Karpas-422 (cell line): Measurements from ENCODE around the gene POLA2. TPM values are rescaled to one million over a fixed set of nuclear protein-coding genes. Genes with fewer than 3 reads are reported as not detected.

Experiments used
- DNase-seq: peaks from one replicate; pipeline ENCODE4 v3.0.0-alpha.2; 2015
- H2AFZ ChIP-seq: fragments of 200-600 bp; sonication (generic); 2 replicates; pipeline ENCODE4 v1.6.1; 2014; ENCODE audit warnings: antibody characterized with exemption, low read length, mixed read lengths
- H3K27ac ChIP-seq: fragments of 200-600 bp; sonication (generic); 2 replicates; pipeline ENCODE4 v1.5.1; 2014; ENCODE audit warnings: mild to moderate bottlenecking, low read length, moderate library complexity
- H3K27me3 ChIP-seq: fragments of 200-600 bp; sonication (generic); 2 replicates; pipeline ENCODE4 v1.6.1; 2014; ENCODE audit warnings: low read length, mixed read lengths
- H3K36me3 ChIP-seq: fragments of 200-600 bp; sonication (generic); 2 replicates; pipeline ENCODE4 v1.6.1; 2014; ENCODE audit warnings: low read length, mixed read lengths; ENCODE audit not compliant: insufficient read depth
- H3K4me1 ChIP-seq: fragments of 200-600 bp; sonication (generic); 2 replicates; pipeline ENCODE4 v1.6.1; 2014; ENCODE audit warnings: mild to moderate bottlenecking, low read length, mixed read lengths
- H3K4me2 ChIP-seq: fragments of 200-600 bp; sonication (generic); 2 replicates; pipeline ENCODE4 v1.6.1; 2014; ENCODE audit warnings: low read length, low read depth, mild to moderate bottlenecking; ENCODE audit not compliant: poor library complexity, severe bottlenecking
- H3K4me3 ChIP-seq: fragments of 200-600 bp; sonication (generic); 2 replicates; pipeline ENCODE4 v1.5.1; 2014; ENCODE audit warnings: mild to moderate bottlenecking, antibody characterized with exemption, low read length, mixed read lengths
- H3K79me2 ChIP-seq: fragments of 200-600 bp; sonication (generic); 2 replicates; pipeline ENCODE4 v1.6.1; 2014; ENCODE audit warnings: mild to moderate bottlenecking, low read length, mixed read lengths
- H3K9ac ChIP-seq: fragments of 200-600 bp; sonication (generic); 2 replicates; pipeline ENCODE4 v1.6.0; 2014; ENCODE audit warnings: low read length
- H3K9me2 ChIP-seq: fragments of 200-600 bp; sonication (generic), shearing (Covaris generic); replicated peaks from 2 replicates; pipeline ENCODE4 v1.6.0; 2014; ENCODE audit warnings: mild to moderate bottlenecking, low read length, moderate library complexity; ENCODE audit not compliant: insufficient read depth
- H3K9me3 ChIP-seq: fragments of 300-700, 200-600 bp; sonication (generic); 2 replicates; pipeline ENCODE4 v1.6.1; 2014; ENCODE audit warnings: low read length, mixed read lengths
- H4K20me1 ChIP-seq: fragments of 200-600 bp; sonication (generic); 2 replicates; pipeline ENCODE4 v1.6.1; 2014; ENCODE audit warnings: mild to moderate bottlenecking, antibody characterized with exemption, low read length, low read depth; ENCODE audit not compliant: insufficient read depth
- total RNA-seq: library from RNA; depleted of rRNA; stranded (reverse); fragments of >200 nt; shearing (Covaris generic); gene quantifications from 2 replicates; pipeline ENCODE4 v1.2.3, GENCODE V29; 2014; ENCODE audit warnings: low replicate concordance

The POLA2 gene
- total RNA-seq, 1 experiment from 2014 or later: 19.0 TPM

DNA sequence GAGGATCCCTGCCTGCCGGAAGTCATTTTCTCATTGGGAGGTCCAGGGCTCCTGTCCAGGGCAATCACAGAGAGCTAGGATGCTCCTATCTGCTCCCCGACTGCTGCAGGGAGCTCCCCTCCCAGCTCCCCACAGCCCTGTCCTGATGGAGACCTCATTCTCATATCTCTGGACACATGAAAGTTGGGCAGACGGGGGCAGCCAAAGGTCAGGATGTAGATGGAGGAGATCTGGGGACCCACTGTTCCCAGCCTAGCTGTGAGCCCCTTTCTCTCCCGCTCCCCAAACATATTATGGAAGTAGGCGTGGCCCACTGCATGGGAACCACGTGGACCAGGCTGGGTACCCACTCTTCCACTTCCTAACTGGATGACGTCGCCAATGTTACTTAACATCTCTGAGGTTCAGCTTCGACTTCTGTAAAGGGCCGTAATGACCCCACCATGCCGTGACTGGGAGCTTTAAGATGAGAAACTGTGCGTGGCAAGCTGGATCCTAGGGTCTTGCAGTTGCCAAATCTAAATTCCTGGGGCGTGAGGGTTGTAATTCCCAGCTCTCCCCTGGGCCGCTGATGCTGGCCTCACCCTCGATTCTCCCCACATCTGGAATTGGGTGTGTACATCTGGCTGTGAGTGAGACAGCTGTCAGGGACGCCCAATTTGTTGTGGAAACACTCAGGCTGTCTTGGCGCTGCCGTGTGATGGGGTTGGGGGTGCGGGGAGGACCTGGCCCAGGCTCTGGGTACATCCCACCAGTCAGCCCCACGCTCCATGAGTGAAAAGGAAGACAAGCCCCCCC is 54.7 kb downstream of the POLA2 start:
- Histone ChIP-seq H3K27me3 (no peaks in the 10 kb centered on the region), H3K4me3 (peak overlapping the region; percentile 74; the same call in 1 of the 2 replicates), H2AFZ (no peak overlapping the region), H3K9me2 (no peaks in the 10 kb centered on the region), H3K4me2 (peak overlapping the region; percentile 87), H4K20me1 (peaks cover 10% of the 10 kb centered on the region), H3K4me1 (peaks cover 34% of the 10 kb centered on the region), H3K27ac (no peak overlapping the region), H3K9ac (no peak overlapping the region), H3K36me3 (no peaks in the 10 kb centered on the region), H3K9me3 (no peaks in the 10 kb centered on the region), H3K79me2 (no peaks in the 10 kb centered on the region)
- peak; percentile 42 for DNase-seq

DNA sequence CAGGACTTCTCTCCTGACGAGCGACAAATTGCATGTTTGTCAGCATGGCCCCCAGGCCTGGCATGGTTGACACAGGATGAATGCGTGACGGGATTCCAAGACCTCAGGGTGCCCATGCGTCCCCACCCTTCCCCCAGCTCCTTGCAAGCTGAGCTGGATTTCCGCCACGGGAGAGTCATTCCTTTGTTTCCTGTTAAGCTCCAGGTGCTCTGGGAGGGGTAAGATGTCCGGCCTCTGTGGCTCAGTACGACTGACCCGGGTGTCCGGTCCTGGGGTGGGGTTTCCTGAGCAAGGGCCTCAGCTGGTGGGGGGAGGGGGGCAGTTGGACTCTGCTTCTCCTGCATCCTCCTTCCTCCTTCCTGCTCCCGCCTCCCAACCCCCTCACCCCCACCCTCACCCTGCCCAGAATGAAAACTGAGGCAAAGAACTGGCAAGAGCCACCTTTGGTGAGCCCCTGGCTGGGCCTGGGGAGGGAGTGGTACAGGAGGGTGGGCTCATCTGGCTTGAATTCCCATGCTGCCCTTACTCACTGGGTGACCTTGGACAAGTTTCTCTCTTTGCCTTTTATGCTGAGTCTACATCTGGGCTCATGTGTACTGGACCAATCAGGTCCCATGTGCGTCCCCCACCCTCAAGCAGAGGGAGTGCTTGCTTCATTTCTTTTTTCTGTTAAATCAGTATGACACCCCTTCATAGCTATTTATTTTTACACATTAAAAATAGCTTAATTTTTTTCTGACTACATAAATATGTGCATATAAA is 55.4 kb downstream of the POLA2 start:
- Histone ChIP-seq H3K9ac (no peak overlapping the region), H3K27me3 (no peaks in the 10 kb centered on the region), H3K36me3 (no peaks in the 10 kb centered on the region), H3K9me2 (no peaks in the 10 kb centered on the region), H3K4me3 (no peak overlapping the region), H3K4me2 (no peak overlapping the region), H3K79me2 (no peaks in the 10 kb centered on the region), H3K4me1 (peaks cover 32% of the 10 kb centered on the region), H2AFZ (no peak overlapping the region), H3K9me3 (no peaks in the 10 kb centered on the region), H3K27ac (no peak overlapping the region), H4K20me1 (peaks cover 10% of the 10 kb centered on the region; the same call in 1 of the 2 replicates)
- DNase-seq: peak; percentile 49

DNA sequence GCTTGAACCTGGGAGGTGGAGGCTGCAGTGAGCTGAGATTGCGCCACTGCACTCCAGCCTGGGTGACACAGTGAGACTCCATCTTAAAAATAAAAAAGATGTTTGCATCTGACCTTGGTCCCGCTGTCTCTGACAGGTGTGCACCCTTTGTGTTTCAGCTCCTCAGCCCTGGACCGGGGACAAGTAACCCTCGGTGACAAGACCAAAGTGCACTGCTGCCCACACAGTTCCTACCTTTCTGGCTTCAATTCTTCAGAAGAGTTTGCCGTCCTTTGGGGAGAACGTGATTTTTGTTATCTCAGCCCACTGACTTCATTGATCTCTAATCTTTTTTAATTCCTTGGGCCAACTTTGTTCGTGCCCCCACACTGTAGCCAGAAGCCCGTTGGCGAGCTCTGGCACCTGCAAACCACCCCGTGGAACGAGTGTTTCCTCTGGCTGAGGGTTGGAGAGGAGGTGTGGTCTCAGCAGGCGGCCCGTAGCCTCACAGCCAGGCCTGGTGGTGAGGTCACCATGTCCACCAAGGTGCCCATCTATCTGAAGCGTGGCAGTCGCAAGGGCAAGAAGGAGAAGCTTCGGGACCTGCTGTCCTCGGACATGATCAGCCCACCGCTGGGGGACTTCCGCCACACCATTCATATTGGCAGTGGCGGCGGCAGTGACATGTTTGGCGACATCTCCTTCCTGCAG is 58.8 kb downstream of the POLA2 start:
- peaks cover 10% of the 10 kb centered on the region; the same call in 1 of the 2 replicates for H4K20me1 ChIP-seq
- H3K79me2 ChIP-seq: no peaks in the 10 kb centered on the region
- no peak overlapping the region for H3K9ac ChIP-seq
- no peak overlapping the region for H3K4me3 ChIP-seq
- H3K27ac ChIP-seq: no peak overlapping the region
- no peaks in the 10 kb centered on the region for H3K36me3 ChIP-seq
- no peak for DNase-seq
- H3K27me3 ChIP-seq: no peaks in the 10 kb centered on the region
- H3K4me1 ChIP-seq: peaks cover 9% of the 10 kb centered on the region
- H3K9me2 ChIP-seq: no peaks in the 10 kb centered on the region
- H3K9me3 ChIP-seq: no peaks in the 10 kb centered on the region
- no peak overlapping the region for H2AFZ ChIP-seq
- H3K4me2 ChIP-seq: no peak overlapping the region

DNA sequence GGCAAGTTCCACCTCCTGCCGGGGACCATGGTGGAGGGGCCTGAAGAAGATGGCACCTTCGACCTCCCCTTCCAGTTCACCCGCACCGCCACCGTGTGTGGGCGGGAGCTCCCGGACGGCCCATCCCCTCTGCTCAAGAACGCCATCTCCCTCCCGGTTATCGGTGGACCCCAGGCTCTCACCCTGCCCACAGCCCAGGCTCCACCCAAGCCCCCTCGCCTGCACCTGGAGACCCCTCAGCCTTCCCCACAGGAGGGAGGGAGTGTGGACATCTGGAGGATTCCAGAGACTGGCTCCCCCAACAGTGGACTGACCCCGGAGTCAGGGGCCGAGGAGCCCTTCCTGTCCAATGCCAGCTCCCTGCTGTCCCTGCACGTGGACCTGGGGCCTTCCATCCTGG is 59.3 kb downstream of the POLA2 start:
- DNase-seq: no peak
- Histone ChIP-seq H3K4me2 (no peak overlapping the region), H3K27me3 (no peaks in the 10 kb centered on the region), H3K4me1 (peaks cover 5% of the 10 kb centered on the region), H3K79me2 (no peaks in the 10 kb centered on the region), H3K36me3 (no peaks in the 10 kb centered on the region), H4K20me1 (peaks cover 10% of the 10 kb centered on the region; the same call in 1 of the 2 replicates), H3K27ac (no peak overlapping the region), H3K9me3 (no peaks in the 10 kb centered on the region), H3K4me3 (no peak overlapping the region), H2AFZ (no peak overlapping the region), H3K9me2 (no peaks in the 10 kb centered on the region), H3K9ac (no peak overlapping the region)

DNA sequence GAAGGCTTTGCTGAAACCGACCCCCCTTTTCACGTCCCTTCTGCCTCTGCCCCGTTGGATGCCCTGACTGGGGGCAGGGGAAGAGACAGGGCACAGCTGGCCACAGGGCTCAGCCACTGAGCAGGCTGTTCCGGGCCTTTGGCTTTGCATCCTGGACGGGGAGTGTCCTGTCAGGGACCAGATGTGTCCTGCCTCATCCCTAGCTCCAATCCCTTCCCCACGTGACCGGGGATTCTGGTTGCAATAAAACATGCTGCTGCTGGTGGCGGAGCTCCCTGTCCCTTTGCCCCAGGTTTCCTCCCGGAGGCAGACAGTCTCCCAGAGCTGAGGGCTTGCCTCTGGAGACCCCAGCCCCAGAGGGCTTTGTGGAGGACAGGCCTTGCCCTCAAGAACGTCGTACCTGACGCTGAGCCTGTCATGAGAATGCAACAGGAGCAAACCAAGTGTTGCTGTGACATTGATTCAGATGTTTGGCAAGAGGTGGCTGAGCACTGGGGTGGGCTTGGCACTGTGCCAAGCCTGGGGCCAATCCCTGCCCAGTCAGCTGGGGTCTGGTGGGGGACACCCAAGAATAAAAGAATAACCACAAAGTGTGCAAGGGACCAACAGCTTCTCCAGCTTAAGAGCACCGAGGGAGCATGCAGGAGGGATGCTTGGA is 60.2 kb downstream of the POLA2 start:
- Histone ChIP-seq H3K4me1 (peaks cover 5% of the 10 kb centered on the region), H4K20me1 (peaks cover 1% of the 10 kb centered on the region; the same call in 1 of the 2 replicates), H3K9me2 (no peaks in the 10 kb centered on the region), H3K79me2 (no peaks in the 10 kb centered on the region), H3K27ac (no peak overlapping the region), H3K9ac (no peak overlapping the region), H2AFZ (no peak overlapping the region), H3K27me3 (no peaks in the 10 kb centered on the region), H3K4me3 (no peak overlapping the region), H3K9me3 (no peaks in the 10 kb centered on the region), H3K4me2 (no peak overlapping the region), H3K36me3 (no peaks in the 10 kb centered on the region)
- peak; percentile 40 for DNase-seq

DNA sequence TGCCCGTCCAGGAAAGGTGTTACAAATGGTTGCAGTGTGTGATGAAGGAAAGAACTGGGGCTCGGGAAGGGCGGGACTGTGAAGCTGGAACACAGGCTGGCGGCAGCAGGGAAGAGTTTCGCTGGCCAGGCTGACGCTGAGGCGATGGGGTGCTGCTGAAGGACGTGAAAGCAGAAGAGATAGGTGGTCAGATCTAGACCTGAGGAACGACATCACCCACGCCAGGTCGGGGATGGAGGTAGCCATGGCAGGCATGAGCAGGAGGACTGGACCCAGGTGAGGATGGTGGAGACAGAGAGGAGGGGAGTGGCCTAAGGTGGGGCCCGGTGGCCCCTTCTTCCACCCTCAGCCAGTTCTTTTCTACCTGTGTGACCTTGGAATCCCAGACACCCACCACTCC is 62.1 kb downstream of the POLA2 start:
- no peaks in the 10 kb centered on the region for H3K27me3 ChIP-seq
- H3K4me3 ChIP-seq: no peak overlapping the region
- no peaks in the 10 kb centered on the region for H3K4me1 ChIP-seq
- no peak overlapping the region for H3K4me2 ChIP-seq
- H3K9me2 ChIP-seq: no peaks in the 10 kb centered on the region
- no peak overlapping the region for H2AFZ ChIP-seq
- H4K20me1 ChIP-seq: no peaks in the 10 kb centered on the region
- H3K79me2 ChIP-seq: no peaks in the 10 kb centered on the region
- H3K27ac ChIP-seq: no peak overlapping the region
- no peaks in the 10 kb centered on the region for H3K9me3 ChIP-seq
- H3K9ac ChIP-seq: no peak overlapping the region
- peak; percentile 37 for DNase-seq
- H3K36me3 ChIP-seq: no peaks in the 10 kb centered on the region

DNA sequence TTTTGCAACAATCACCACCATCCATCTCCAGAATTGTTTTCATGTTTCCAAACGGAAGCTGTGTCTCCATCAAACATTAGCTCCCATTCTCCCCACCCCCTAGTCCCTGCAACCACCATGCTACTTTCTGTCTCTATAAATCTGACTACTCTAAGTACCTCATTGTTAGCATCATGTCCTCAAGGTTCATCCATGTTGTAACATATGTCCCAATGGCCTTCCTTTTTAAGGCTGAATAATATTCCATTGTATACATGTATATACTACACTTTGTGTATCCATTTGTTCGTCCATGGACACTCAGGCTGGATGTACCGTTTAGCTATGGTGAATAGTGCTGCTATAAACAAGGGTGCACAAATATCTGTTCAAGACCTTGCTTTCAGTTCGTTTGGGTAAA is 63.7 kb downstream of the POLA2 start:
- no peak overlapping the region for H3K27ac ChIP-seq
- no peak overlapping the region for H3K9ac ChIP-seq
- no peaks in the 10 kb centered on the region for H4K20me1 ChIP-seq
- no peaks in the 10 kb centered on the region for H3K9me3 ChIP-seq
- DNase-seq: no peak
- no peaks in the 10 kb centered on the region for H3K79me2 ChIP-seq
- no peak overlapping the region for H3K4me2 ChIP-seq
- H3K4me3 ChIP-seq: no peak overlapping the region
- no peaks in the 10 kb centered on the region for H3K9me2 ChIP-seq
- H2AFZ ChIP-seq: no peak overlapping the region
- H3K4me1 ChIP-seq: peaks cover 16% of the 10 kb centered on the region
- H3K36me3 ChIP-seq: no peaks in the 10 kb centered on the region
- H3K27me3 ChIP-seq: no peaks in the 10 kb centered on the region
